ENCODE data around the gene SCAMP2. TPM values are rescaled to one million over a fixed set of nuclear protein-coding genes. Genes with fewer than 3 reads are reported as not detected.
A peak's percentile ranks its signal among the peaks of the same experiment; 100 is the strongest.

SCAMP2 gene
- total and polyA plus RNA-seq, 2 of the 13 experiments (the other 11 are each of a cell fraction or from before 2014, with no cell fraction given): 34.8 to 121 TPM

GRCh38 chr15:74826364-74826819 lies 46.8 kb downstream of the SCAMP2 start, which contains the start of gene CPLX3 (continued):
- TF ChIP-seq TFE3 (CRISPR knock-in tag; IDR thresholded peaks at IDR 0.05): no peak
- TF ChIP-seq MLXIP (CRISPR knock-in tag; IDR thresholded peaks at IDR 0.05; ENCODE audit: borderline replicate concordance): no peak
- TF ChIP-seq ZBTB14 (CRISPR knock-in tag; IDR thresholded peaks at IDR 0.05): peak; percentile 73
- peak; percentile 59; the same call in 1 of the 2 replicates for TF ChIP-seq EHMT2 (IDR thresholded peaks at IDR 0.05; ENCODE audit: borderline replicate concordance, low read depth, low read length)
- TF ChIP-seq ZNF142 (CRISPR knock-in tag; IDR thresholded peaks at IDR 0.05): no peak
- peak; percentile 49; the same call in 1 of the 2 replicates for TF ChIP-seq NFKB2 (CRISPR knock-in tag; IDR thresholded peaks at IDR 0.05; ENCODE audit: borderline replicate concordance)
- no peak for TF ChIP-seq ZBTB42 (CRISPR knock-in tag; IDR thresholded peaks at IDR 0.05)
- TF ChIP-seq USF2 (IDR thresholded peaks at IDR 0.05; ENCODE audit: low read depth, low read length): no peak
- TF ChIP-seq USF2 (CRISPR knock-in tag; IDR thresholded peaks at IDR 0.05; ENCODE audit: borderline replicate concordance): no peak
- TF ChIP-seq ZNF224 (CRISPR knock-in tag; IDR thresholded peaks at IDR 0.05): no peak
- no peak for TF ChIP-seq MIER3 (CRISPR knock-in tag; IDR thresholded peaks at IDR 0.05; ENCODE audit: borderline replicate concordance)
- no peak for TF ChIP-seq ZFP90 (CRISPR knock-in tag; IDR thresholded peaks at IDR 0.05; ENCODE audit: borderline replicate concordance)
- TF ChIP-seq ZNF205 (CRISPR knock-in tag; IDR thresholded peaks at IDR 0.05): no peak
- TF ChIP-seq XRCC5 (optimal IDR thresholded peaks at IDR 0.05; ENCODE audit: low read length): no peak
- no peak for TF ChIP-seq ZNF768 (CRISPR knock-in tag; IDR thresholded peaks at IDR 0.05)
- peak; percentile 47; the same call in 1 of the 2 replicates for TF ChIP-seq HOXA5 (CRISPR knock-in tag; IDR thresholded peaks at IDR 0.05)

Measured in HepG2 (cell line).